DND-41 (cell line): Measurements from ENCODE around the gene PCGF3.

Experiments used
- EZH2 ChIP-seq: IDR thresholded peaks from 3 replicates; pipeline ENCODE4 v1.6.1; 2012; ENCODE audit warnings: borderline replicate concordance, low read depth, mild to moderate bottlenecking, moderate library complexity, low read length, inconsistent platforms; ENCODE audit not compliant: severe bottlenecking
- TF ChIP-seq, protein P1 (sequence below): IDR thresholded peaks from 2 replicates; pipeline ENCODE4 v1.5.1; 2012; ENCODE audit warnings: borderline replicate concordance, low read length, moderate library complexity, mild to moderate bottlenecking; ENCODE audit not compliant: poor library complexity, severe bottlenecking; ENCODE audit errors: extremely low read depth

DNA sequence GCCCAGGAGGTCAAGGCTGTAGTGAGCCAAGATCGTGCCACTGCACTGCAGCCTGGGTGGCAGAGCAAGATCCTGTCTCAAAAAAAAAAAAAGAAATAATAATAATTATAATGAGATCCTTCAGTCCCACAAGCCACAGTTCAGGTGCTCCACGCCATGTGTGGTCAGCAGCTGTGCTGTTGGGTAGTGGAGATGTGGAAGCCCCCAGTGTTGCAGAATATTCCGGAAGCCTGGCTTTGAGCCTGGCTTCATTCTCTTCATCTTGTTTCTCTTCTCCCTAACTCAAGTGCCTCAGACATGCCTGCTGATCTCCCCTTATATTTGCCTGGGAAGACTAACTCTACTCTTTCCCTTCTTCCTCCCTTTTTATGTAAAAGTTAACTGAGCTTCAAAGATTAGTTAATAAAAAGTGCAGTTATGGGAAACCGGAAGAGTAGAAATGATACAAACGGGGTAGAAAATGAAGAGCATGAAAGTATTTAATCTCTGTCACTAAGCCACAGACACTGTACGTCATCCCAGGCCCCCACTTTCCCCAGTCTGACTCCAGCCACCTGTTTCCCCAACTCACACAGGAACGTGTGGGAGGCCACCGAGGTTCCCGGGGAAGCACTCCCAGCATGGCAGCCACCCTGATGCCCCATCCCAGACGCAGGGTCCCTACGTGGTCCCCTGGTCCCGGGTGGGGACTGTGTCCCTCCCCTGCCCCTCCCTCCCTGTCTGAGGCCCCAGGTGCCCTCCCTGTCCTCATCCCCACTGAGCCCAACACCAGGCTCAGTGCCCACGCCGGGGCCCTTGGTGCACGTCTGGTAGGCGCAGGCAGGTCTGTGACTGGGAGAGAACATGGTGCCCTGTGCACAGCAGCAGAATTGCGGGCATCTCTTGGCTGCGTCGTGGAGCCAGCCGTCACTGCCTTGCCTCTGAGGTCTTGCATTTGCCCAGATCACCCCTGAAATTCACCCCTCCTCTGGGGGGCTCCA is 24.0 kb downstream of the PCGF3 start:
- TF ChIP-seq, protein P1, sequence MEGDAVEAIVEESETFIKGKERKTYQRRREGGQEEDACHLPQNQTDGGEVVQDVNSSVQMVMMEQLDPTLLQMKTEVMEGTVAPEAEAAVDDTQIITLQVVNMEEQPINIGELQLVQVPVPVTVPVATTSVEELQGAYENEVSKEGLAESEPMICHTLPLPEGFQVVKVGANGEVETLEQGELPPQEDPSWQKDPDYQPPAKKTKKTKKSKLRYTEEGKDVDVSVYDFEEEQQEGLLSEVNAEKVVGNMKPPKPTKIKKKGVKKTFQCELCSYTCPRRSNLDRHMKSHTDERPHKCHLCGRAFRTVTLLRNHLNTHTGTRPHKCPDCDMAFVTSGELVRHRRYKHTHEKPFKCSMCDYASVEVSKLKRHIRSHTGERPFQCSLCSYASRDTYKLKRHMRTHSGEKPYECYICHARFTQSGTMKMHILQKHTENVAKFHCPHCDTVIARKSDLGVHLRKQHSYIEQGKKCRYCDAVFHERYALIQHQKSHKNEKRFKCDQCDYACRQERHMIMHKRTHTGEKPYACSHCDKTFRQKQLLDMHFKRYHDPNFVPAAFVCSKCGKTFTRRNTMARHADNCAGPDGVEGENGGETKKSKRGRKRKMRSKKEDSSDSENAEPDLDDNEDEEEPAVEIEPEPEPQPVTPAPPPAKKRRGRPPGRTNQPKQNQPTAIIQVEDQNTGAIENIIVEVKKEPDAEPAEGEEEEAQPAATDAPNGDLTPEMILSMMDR: no peak
- TF ChIP-seq EZH2: no peak
